ENCODE results near the gene MIPEP.

GRCh38 chr13:23820530-23820929 is 68.7 kb downstream of the MIPEP start:
- TF ChIP-seq CTCF (IDR thresholded peaks at IDR 0.05 in 2 of 3, conservative IDR thresholded peaks at IDR 0.05 in 1 of 3; ENCODE audit: insufficient read depth in 2 of 3, low read depth in 1 of 3, low read length in 3 of 3) (no peak), ZNF12 (CRISPR knock-in tag; IDR thresholded peaks at IDR 0.05) (no peak), EP300 (IDR thresholded peaks at IDR 0.05; ENCODE audit: low read length) (no peak)

Data from K562 (cell line).